H9 (cell line): ENCODE data around the gene STXBP1. TPM values are rescaled to one million over a fixed set of nuclear protein-coding genes. Genes with fewer than 3 reads are reported as not detected.

ENCODE experiments used
- DNase-seq: peaks from one replicate; pipeline ENCODE4 v3.0.0-alpha.2; 2017
- H2AFZ ChIP-seq: one replicate; pipeline ENCODE4 v1.6.1; 2013; ENCODE audit warnings: mild to moderate bottlenecking, low read length, control low read depth, moderate library complexity
- H2AK5ac ChIP-seq: 2 replicates; pipeline ENCODE4 v1.6.1; 2013; ENCODE audit warnings: low read length, control low read depth, mixed read lengths; ENCODE audit not compliant: insufficient read length
- H2BK120ac ChIP-seq: one replicate; pipeline ENCODE4 v1.6.1; 2013; ENCODE audit warnings: low read depth, mild to moderate bottlenecking, low read length, control low read depth, inconsistent platforms; ENCODE audit not compliant: poor library complexity, severe bottlenecking
- H2BK12ac ChIP-seq: 2 replicates; pipeline ENCODE4 v1.6.1; 2013; ENCODE audit warnings: low read length, control low read depth, mixed read lengths, low read depth; ENCODE audit not compliant: insufficient read length
- H2BK15ac ChIP-seq: 2 replicates; pipeline ENCODE4 v1.6.1; 2013; ENCODE audit warnings: low read depth, low read length, control low read depth
- H2BK20ac ChIP-seq: one replicate; pipeline ENCODE4 v1.6.1; 2013; ENCODE audit warnings: low read depth, mild to moderate bottlenecking, low read length, control low read depth, inconsistent platforms; ENCODE audit not compliant: poor library complexity, severe bottlenecking
- H2BK5ac ChIP-seq: 2 replicates; pipeline ENCODE4 v1.6.1; 2013; ENCODE audit warnings: low read length, control low read depth, mixed read lengths; ENCODE audit not compliant: insufficient read length
- H3K14ac ChIP-seq: 2 replicates; pipeline ENCODE4 v1.6.1; 2013; ENCODE audit warnings: low read length, control low read depth; ENCODE audit not compliant: insufficient read depth
- H3K18ac ChIP-seq: 2 replicates; pipeline ENCODE4 v1.6.1; 2013; ENCODE audit warnings: low read depth, mild to moderate bottlenecking, mixed read lengths, low read length, control low read depth; ENCODE audit not compliant: insufficient read length
- H3K23ac ChIP-seq: 2 replicates; pipeline ENCODE4 v1.6.1; 2013; ENCODE audit warnings: low read length, control low read depth, mixed read lengths, low read depth; ENCODE audit not compliant: insufficient read length
- H3K23me2 ChIP-seq: 2 replicates; pipeline ENCODE4 v1.6.1; 2013; ENCODE audit warnings: low read depth, mild to moderate bottlenecking, mixed read lengths, low read length, control low read depth; ENCODE audit not compliant: insufficient read length, poor library complexity, severe bottlenecking
- H3K27ac ChIP-seq: 2 replicates; pipeline ENCODE4 v1.5.1; 2013; ENCODE audit warnings: low read length, control low read depth, mixed read lengths, low read depth; ENCODE audit not compliant: insufficient read length
- H3K27me3 ChIP-seq: 2 replicates; pipeline ENCODE4 v1.6.1; 2013; ENCODE audit warnings: low read length, control low read depth, inconsistent platforms; ENCODE audit not compliant: insufficient read depth
- H3K4ac ChIP-seq: 2 replicates; pipeline ENCODE4 v1.6.1; 2013; ENCODE audit warnings: low read depth, mild to moderate bottlenecking, control low read depth, inconsistent platforms, low read length, moderate library complexity
- H3K4me1 ChIP-seq: 2 replicates; pipeline ENCODE4 v1.6.1; 2013; ENCODE audit warnings: low read length, control low read depth, inconsistent platforms; ENCODE audit not compliant: insufficient read depth
- H3K4me2 ChIP-seq: 2 replicates; pipeline ENCODE4 v1.6.1; 2013; ENCODE audit warnings: low read length, control low read depth, mixed read lengths; ENCODE audit not compliant: insufficient read length, insufficient read depth
- H3K56ac ChIP-seq: 2 replicates; pipeline ENCODE4 v1.6.1; 2013; ENCODE audit warnings: low read depth, mild to moderate bottlenecking, mixed read lengths, low read length, control low read depth; ENCODE audit not compliant: insufficient read length
- H3K79me1 ChIP-seq: 2 replicates; pipeline ENCODE4 v1.6.1; 2013; ENCODE audit warnings: low read depth, mild to moderate bottlenecking, moderate library complexity, low read length, control low read depth, inconsistent platforms; ENCODE audit not compliant: insufficient read depth, poor library complexity, severe bottlenecking
- H3K79me2 ChIP-seq: 2 replicates; pipeline ENCODE4 v1.6.1; 2013; ENCODE audit warnings: low read length, control low read depth, inconsistent platforms; ENCODE audit not compliant: insufficient read depth
- H3K9ac ChIP-seq: 2 replicates; pipeline ENCODE4 v1.6.1; 2013; ENCODE audit warnings: low read length, control low read depth, mixed read lengths; ENCODE audit not compliant: insufficient read length; ENCODE audit errors: extremely low read depth
- H3K9me3 ChIP-seq: one replicate; pipeline ENCODE4 v1.6.1; 2013; ENCODE audit warnings: low read depth, low read length, inconsistent platforms; ENCODE audit not compliant: control insufficient read depth
- H3T11ph ChIP-seq: one replicate; pipeline ENCODE4 v1.6.1; 2013; ENCODE audit warnings: mild to moderate bottlenecking, low read length, control low read depth, inconsistent platforms
- H4K20me1 ChIP-seq: one replicate; pipeline ENCODE4 v1.6.1; 2013; ENCODE audit not compliant: control insufficient read depth, insufficient read length, insufficient read depth
- H4K5ac ChIP-seq: 2 replicates; pipeline ENCODE4 v1.6.1; 2013; ENCODE audit warnings: low read depth, mild to moderate bottlenecking, mixed read lengths, low read length, control low read depth; ENCODE audit not compliant: insufficient read length
- H4K8ac ChIP-seq: replicated peaks from 2 replicates; pipeline ENCODE4 v1.6.1; 2013; ENCODE audit warnings: low read length, control low read depth, mixed read lengths, low read depth; ENCODE audit not compliant: insufficient read length
- H4K91ac ChIP-seq: 2 replicates; pipeline ENCODE4 v1.6.1; 2013; ENCODE audit warnings: low read depth, mild to moderate bottlenecking, moderate library complexity, mixed read lengths, low read length, control low read depth; ENCODE audit not compliant: insufficient read length
- H3K27ac Mint-ChIP-seq, 3 experiments: 2 replicates in 2 of 3; 3 replicates in 1 of 3; pipeline ENCODE4 v1.8.0; 2020 to 2021; ENCODE audit warnings: mixed read lengths in 3 of 3, mild to moderate bottlenecking in 1 of 3, moderate library complexity in 1 of 3
- H3K27me3 Mint-ChIP-seq: 2 replicates; pipeline ENCODE4 v1.8.0; 2021; ENCODE audit warnings: low read depth, mild to moderate bottlenecking, moderate library complexity, mixed read lengths
- H3K36me3 Mint-ChIP-seq, 3 experiments: 2 replicates in 2 of 3; 3 replicates in 1 of 3; pipeline ENCODE4 v1.8.0; 2020 to 2021; ENCODE audit warnings: low read depth in 3 of 3, mixed read lengths in 3 of 3; ENCODE audit not compliant: insufficient read depth in 1 of 3
- H3K4me1 Mint-ChIP-seq, 2 experiments: 2 replicates each; pipeline ENCODE4 v1.8.0; 2020; ENCODE audit warnings: mixed read lengths in 2 of 2
- H3K4me3 Mint-ChIP-seq, 2 experiments: 2 replicates in 1 of 2; 3 replicates in 1 of 2; pipeline ENCODE4 v1.8.0; 2020 to 2021; ENCODE audit warnings: mild to moderate bottlenecking in 2 of 2, mixed read lengths in 2 of 2, moderate library complexity in 1 of 2
- H3K9me3 Mint-ChIP-seq, 2 experiments: 2 replicates in 1 of 2; 3 replicates in 1 of 2; pipeline ENCODE4 v1.8.0; 2020; ENCODE audit warnings: mild to moderate bottlenecking in 2 of 2, mixed read lengths in 2 of 2, moderate library complexity in 1 of 2
- CTCF ChIP-seq: fragments of 200-600 bp; sonication (generic); conservative IDR thresholded peaks from 3 replicates; pipeline ENCODE4 v1.8.0; 2021; ENCODE audit warnings: antibody characterized with exemption, mild to moderate bottlenecking
- WGBS: extraction: QIAGEN DNeasy Blood & Tissue Kit; methylation state at CpG from one replicate; pipeline ENCODE4 v1.1.7; 2013; ENCODE audit warnings: missing lambda C conversion rate, low lambda C conversion rate, mixed read lengths; ENCODE audit not compliant: insufficient read length; ENCODE audit errors: extremely low coverage; 5-methylcytosine and 5-hydroxymethylcytosine counted together
- total RNA-seq: library from RNA; stranded (reverse); gene quantifications from 2 replicates; pipeline ENCODE4 v1.2.1, GENCODE V29; 2021

The STXBP1 gene
- total RNA-seq, 1 experiment from 2014 or later: 22.3 TPM

- H3K27ac Mint-ChIP-seq: no peak overlapping the region
- H3K9ac ChIP-seq: no peak overlapping the region
These were observed 121.5 kb downstream of the STXBP1 start for GRCh38 chr9:127733614-127734013.

More at GRCh38 chr9:127733614-127734013, 121.5 kb downstream of the STXBP1 start:
- Histone ChIP-seq H4K5ac (no peak overlapping the region), H2BK120ac (no peak overlapping the region), H3K14ac (no peak overlapping the region), H3K18ac (no peak overlapping the region), H3K79me2 (no peaks in the 10 kb centered on the region), H2BK5ac (no peak overlapping the region), H3K27me3 (no peaks in the 10 kb centered on the region), H3K56ac (no peak overlapping the region), H2BK12ac (no peak overlapping the region), H3T11ph (no peak overlapping the region), H4K91ac (no peak overlapping the region), H3K9me3 (no peaks in the 10 kb centered on the region), H3K23me2 (no peaks in the 10 kb centered on the region), H3K4me2 (no peak overlapping the region), H3K27ac (no peak overlapping the region), H2BK20ac (no peak overlapping the region), H4K8ac (no peak overlapping the region), H4K20me1 (no peaks in the 10 kb centered on the region), H2AFZ (no peak overlapping the region), H3K4ac (no peak overlapping the region), H3K79me1 (no peaks in the 10 kb centered on the region), H2AK5ac (no peak overlapping the region), H3K4me1 (no peaks in the 10 kb centered on the region), H2BK15ac (no peak overlapping the region), H3K23ac (no peak overlapping the region)
- WGBS: no CpG with 5 or more reads among the region's 2 CpGs
- Mint-ChIP-seq H3K27me3 (peaks cover 13% of the 10 kb centered on the region), H3K4me1 (peaks cover 9 to 10% of the 10 kb centered on the region in 2 experiments), H3K9me3 (no peaks in the 10 kb centered on the region), H3K36me3 (no peaks in the 10 kb centered on the region; a peak in 1 of 7 replicates), H3K4me3 (no peak overlapping the region; a peak in 1 of 5 replicates)
- TF ChIP-seq CTCF: no peak
- DNase-seq: no peak
